Prostate gland (tissue), 2 donors: ENCODE data around the gene MTMR1. TPM values are rescaled to one million over a fixed set of nuclear protein-coding genes. Genes with fewer than 3 reads are reported as not detected.
A peak's percentile ranks its signal among the peaks of the same experiment; 100 is the strongest.

Experiments
- DNase-seq: peaks from one replicate; pipeline ENCODE4 v3.0.0-alpha.2; 2019; ENCODE audit warnings: low spot score
- H3K27ac ChIP-seq, 2 donors: fragments of 200-600 bp; sonication (generic); 2 replicates each; pipeline ENCODE4 v1.5.1; 2017 to 2019
- H3K27me3 ChIP-seq: fragments of 200-600 bp; sonication (generic); replicated peaks from 2 replicates; pipeline ENCODE4 v1.5.1; 2019; ENCODE audit not compliant: insufficient read depth
- H3K36me3 ChIP-seq, 2 donors: fragments of 200-600 bp; sonication (generic); 1 replicate in 1 of 2; 2 replicates in 1 of 2; pipeline versions ENCODE4 v1.5.1 to v1.8.1; 2017 to 2019
- H3K4me1 ChIP-seq: fragments of 200-600 bp; sonication (generic); replicated peaks from 2 replicates; pipeline ENCODE4 v1.5.1; 2019
- H3K4me3 ChIP-seq, 2 donors: fragments of 200-600 bp; sonication (generic); 2 replicates each; pipeline ENCODE4 v1.5.1; 2017 to 2019
- H3K9me3 ChIP-seq: fragments of 200-600 bp; sonication (generic); 2 replicates; pipeline ENCODE4 v1.5.1; 2017
- POLR2A ChIP-seq: fragments of 450-650 bp; IDR thresholded peaks from one replicate; pipeline ENCODE4 v1.6.1; 2016; ENCODE audit warnings: antibody characterized with exemption, mild to moderate bottlenecking
- POLR2AphosphoS5 ChIP-seq: sonication (generic); formaldehyde crosslinking; IDR thresholded peaks from one replicate; pipeline ENCODE4 v1.6.1; 2017; ENCODE audit warnings: antibody characterized with exemption
- WGBS: methylation state at CpG from one replicate; pipeline ENCODE4 v1.1.5; 2018; 5-methylcytosine and 5-hydroxymethylcytosine counted together
- intact Hi-C: fragments of 100-400 bp; cut with DNase I; formaldehyde crosslinking; loops from one replicate; pipeline ENCODE4 v1.14.2; 2022
- total RNA-seq, 2 donors: library from RNA; depleted of rRNA; stranded (reverse); fragments of >200 nt; gene quantifications; one replicate each; pipeline ENCODE4 v1.1.0, GENCODE V29; 2016
- TF ChIP-seq, protein P1 (sequence below), 4 experiments: fragments of 200-600 bp in 2 of 4; fragments of 450-650 bp in 2 of 4; sonication (generic) in 2 of 4; IDR thresholded peaks; 1 replicate in 3 of 4; 2 replicates in 1 of 4; pipeline ENCODE4 v1.5.1; 2016 to 2019; ENCODE audit warnings: antibody characterized with exemption in 4 of 4, mild to moderate bottlenecking in 2 of 4, moderate library complexity in 2 of 4

The MTMR1 gene
- total RNA-seq, 2 donors from 2014 or later: 35.0 to 37.3 TPM

DNA sequence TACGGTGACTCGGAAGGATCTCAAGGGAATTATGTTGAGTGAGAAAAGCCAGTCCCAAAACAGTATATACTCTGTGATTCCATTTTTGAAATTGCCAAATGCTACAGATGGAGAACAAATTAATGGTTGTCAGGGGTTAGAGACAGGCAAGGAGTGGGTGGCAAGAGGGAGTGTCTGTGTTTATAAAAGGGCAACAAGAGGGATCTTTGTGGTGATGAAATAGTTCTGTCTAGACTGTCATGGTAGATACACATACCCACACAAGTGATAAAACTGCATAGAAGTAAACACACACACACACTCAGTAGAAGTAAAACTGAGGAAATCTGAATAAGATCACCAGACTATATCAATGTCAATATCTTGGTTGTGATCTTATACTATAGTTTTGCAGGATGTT, 112.5 kb downstream of the MTMR1 start:
- no peaks in the 10 kb centered on the region for H3K36me3 ChIP-seq
- 100% methylated on average over 2 of the region's 2 CpGs for WGBS
- intact Hi-C loops: no loop called here

GRCh38 chrX:150806827-150807226, 113.6 kb downstream of the MTMR1 start:
- peak; percentile 12 for TF ChIP-seq POLR2AphosphoS5
- TF ChIP-seq, protein P1, sequence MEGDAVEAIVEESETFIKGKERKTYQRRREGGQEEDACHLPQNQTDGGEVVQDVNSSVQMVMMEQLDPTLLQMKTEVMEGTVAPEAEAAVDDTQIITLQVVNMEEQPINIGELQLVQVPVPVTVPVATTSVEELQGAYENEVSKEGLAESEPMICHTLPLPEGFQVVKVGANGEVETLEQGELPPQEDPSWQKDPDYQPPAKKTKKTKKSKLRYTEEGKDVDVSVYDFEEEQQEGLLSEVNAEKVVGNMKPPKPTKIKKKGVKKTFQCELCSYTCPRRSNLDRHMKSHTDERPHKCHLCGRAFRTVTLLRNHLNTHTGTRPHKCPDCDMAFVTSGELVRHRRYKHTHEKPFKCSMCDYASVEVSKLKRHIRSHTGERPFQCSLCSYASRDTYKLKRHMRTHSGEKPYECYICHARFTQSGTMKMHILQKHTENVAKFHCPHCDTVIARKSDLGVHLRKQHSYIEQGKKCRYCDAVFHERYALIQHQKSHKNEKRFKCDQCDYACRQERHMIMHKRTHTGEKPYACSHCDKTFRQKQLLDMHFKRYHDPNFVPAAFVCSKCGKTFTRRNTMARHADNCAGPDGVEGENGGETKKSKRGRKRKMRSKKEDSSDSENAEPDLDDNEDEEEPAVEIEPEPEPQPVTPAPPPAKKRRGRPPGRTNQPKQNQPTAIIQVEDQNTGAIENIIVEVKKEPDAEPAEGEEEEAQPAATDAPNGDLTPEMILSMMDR (IDR thresholded peaks at IDR 0.05): no peak
- WGBS: 63% methylated on average over 1 of the region's 1 CpG
- DNase-seq: no peak

More for the DNA sequence above, 112.5 kb downstream of the MTMR1 start:
- no peaks in the 10 kb centered on the region for H3K9me3 ChIP-seq
- no peak for TF ChIP-seq POLR2A
- TF ChIP-seq, protein P1 (IDR thresholded peaks at IDR 0.05): no peak
- no peak for TF ChIP-seq POLR2AphosphoS5
- no peaks in the 10 kb centered on the region for H3K27me3 ChIP-seq
- no peak overlapping the region for H3K27ac ChIP-seq
- no peak overlapping the region for H3K4me3 ChIP-seq
- no peak for DNase-seq
- no peaks in the 10 kb centered on the region for H3K4me1 ChIP-seq

DNA sequence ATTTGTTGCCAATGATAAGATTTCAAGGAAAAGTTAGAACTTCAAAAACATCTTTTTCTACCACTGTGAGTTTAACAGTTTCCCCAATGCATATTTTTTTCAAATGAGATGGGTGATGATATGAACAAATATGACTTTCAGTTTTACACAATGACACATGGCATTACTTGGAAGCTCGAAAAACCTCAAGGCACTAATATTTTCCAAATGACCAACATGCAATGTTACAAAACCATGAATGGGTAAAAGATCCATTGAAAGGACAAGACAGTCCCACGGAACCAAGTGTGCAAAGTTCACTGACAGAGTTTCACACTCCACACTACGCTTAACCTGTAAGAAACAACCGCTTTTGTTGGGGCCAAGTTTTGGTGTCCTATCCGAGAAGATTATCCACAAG, 120.7 kb downstream of the MTMR1 start:
- Histone ChIP-seq H3K4me3 (no peak overlapping the region), H3K27ac (no peak overlapping the region), H3K9me3 (no peaks in the 10 kb centered on the region), H3K27me3 (no peaks in the 10 kb centered on the region), H3K4me1 (no peaks in the 10 kb centered on the region), H3K36me3 (no peaks in the 10 kb centered on the region)
- intact Hi-C loops: no loop called here
- no peak for DNase-seq
- TF ChIP-seq, protein P1 (IDR thresholded peaks at IDR 0.05): no peak
- TF ChIP-seq POLR2A (no peak), POLR2AphosphoS5 (no peak)
- WGBS: 87% methylated on average over 5 of the region's 5 CpGs

More at GRCh38 chrX:150806827-150807226, 113.6 kb downstream of the MTMR1 start:
- no peak overlapping the region for H3K4me3 ChIP-seq
- intact Hi-C loops: no loop called here
- no peaks in the 10 kb centered on the region for H3K27me3 ChIP-seq
- H3K27ac ChIP-seq: no peak overlapping the region
- no peaks in the 10 kb centered on the region for H3K36me3 ChIP-seq
- H3K9me3 ChIP-seq: no peaks in the 10 kb centered on the region
- H3K4me1 ChIP-seq: no peaks in the 10 kb centered on the region

Other genes with a start within 250 kb of the MTMR1 start
- gene MTM1, start 124.8 kb upstream of the MTMR1 start, total RNA-seq: 10 to 100 TPM; 10.3 to 30.2 TPM
- 10 to 100 TPM; 32.6 to 53.3 TPM for gene CD99L2, start 205.3 kb downstream of the MTMR1 start, total RNA-seq